AG08396 (cell line): ENCODE data around the gene FUNDC2.
A peak's percentile ranks its signal among the peaks of the same experiment; 100 is the strongest.

Experiments used
- DNase-seq: peaks from one replicate; pipeline ENCODE4 v3.0.0; 2012; ENCODE audit warnings: low spot score, mixed read lengths

Gene FUNDC2

DNA sequence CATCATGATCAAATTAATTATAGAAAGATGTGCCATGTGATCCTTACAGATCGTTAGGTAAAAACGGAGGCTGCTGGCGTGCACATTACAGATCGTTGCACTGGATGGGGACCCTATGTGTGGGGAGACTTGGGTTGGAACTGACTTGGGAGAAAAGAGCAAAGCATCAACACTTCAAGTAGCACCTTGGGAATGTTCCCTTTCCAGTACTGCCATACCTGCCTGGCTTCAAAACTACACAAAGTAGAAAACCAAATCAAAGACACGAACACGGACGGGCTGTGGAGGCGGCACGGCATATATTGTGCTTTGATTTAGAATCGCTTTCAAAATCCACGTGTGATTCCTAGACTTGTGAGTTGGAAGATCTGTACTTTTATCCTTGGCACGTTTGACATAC lies 43.4 kb downstream of the FUNDC2 start:
- DNase-seq = no peak

DNA sequence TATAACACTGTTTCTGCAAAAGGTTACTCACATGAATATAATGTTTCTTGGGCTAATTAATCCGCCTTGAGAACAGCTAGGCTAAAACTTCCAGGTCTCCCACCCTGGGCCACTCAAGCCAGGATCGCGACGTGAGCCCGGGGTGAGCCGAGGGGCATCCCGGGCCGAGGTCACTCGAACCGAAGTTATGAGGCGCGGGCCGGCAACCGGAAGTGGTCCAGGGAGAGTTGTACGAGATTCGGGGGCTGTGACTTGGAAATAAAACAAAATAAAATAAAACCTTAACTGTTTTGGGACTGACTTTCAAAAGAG lies 44.0 kb downstream of the FUNDC2 start:
- no peak for DNase-seq

DNA sequence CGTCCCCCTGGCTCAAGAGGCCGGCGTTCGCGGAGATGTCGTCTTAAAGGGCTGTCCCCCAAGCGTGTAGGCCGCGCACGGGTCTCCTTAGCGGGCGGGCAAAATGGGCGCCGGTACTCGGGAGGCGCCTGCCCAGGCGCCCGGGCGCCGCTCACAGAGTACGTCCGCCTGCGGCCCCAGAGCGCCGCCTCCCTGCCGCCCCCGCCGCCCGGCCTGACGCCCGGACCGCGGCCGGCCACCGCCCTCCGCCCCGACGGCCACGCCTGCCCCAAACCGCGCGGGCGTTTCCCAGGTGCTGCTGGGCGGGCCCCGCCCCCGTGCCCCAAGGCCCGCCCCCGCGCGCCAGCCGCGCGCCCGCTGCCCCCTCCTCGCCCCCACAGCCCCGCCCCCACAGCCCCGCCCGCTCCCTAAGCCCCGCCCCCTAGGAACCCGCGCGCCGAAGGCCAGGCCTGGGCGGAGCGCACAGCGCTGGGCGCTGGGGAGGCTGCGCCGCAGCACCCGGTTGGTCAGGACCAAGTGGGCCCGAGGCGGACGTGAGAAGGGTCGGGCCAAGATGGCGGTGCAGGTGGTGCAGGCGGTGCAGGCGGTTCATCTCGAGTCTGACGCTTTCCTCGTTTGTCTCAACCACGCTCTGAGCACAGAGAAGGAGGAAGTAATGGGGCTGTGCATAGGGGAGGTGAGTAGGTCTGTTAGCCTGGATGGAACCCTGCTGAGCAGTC lies 44.5 kb downstream of the FUNDC2 start, which contains the start of the genes BRCC3, CMC4 and MTCP1:
Gene BRCC3, plus strand, starts transcription at position 534 of the 719 bp plus-strand sequence. Its CDS starts 20 bp downstream, at position 554.
Gene CMC4, minus strand, starts transcription at position 162 of the 719 bp plus-strand sequence. CDS start 7,113 bp downstream, outside the sequence.
Gene MTCP1, minus strand, starts transcription at position 162 of the 719 bp plus-strand sequence. CDS start 5,126 bp downstream, outside the sequence.
- DNase-seq = peak; percentile 93

DNA sequence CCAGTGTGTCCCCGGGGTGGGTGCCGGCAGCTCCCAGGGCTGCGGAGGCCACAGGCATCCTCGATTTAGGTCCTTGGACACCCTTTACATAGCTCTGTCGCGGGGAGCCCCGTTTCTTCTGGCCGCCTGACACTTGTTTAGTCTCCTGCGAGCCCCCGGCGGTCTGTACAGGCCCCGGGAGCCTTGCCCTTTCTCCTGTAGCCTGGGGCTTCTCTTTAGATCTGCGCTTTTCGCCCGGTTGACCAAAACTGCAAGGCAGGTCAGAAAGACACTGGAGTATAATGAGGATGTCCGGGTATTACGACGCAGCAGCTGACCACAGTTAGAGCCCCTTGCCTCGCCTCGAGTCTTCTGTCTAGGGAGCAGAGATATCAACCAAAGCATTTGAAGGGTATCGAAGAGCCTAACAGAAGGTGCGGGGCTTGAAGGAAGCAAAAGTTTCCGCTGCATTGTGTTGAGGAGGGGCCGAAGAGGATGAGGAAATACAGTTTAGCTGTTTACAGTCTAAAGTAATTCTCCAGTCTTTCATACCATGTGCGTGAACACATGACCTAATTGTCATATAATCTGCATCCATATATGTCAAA lies 45.1 kb downstream of the FUNDC2 start:
- no peak for DNase-seq

DNA sequence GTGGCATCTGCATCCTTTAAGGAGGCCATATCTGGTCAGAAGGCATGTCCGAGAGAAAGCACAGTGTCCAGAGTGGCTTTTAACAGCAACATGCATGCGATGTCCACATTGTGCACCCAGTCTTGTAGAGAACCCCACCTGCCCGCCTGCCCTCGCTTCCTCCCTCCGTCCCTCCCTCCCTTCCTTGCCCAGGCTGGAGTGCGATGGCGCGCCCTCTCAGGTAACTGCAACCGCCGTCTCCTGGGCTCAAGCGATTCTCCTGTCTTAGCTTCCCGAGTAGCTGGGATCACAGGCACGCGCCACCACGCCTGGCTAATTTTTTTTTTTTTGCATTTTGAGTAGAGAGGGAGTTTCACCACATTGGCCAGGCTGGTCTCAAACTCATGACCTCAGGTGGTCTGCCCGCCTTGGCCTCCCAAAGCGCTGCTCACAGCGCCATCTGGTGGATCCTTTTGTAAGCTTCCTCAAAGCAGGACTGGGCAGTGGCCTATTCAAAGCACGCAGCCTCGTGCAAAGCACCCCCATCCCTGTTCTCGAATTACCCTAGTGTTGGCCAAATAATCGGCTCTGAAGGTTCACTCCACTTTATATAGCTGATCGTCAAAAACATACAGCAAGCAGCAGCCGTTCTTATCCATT lies 59.7 kb downstream of the FUNDC2 start:
- no peak for DNase-seq

DNA sequence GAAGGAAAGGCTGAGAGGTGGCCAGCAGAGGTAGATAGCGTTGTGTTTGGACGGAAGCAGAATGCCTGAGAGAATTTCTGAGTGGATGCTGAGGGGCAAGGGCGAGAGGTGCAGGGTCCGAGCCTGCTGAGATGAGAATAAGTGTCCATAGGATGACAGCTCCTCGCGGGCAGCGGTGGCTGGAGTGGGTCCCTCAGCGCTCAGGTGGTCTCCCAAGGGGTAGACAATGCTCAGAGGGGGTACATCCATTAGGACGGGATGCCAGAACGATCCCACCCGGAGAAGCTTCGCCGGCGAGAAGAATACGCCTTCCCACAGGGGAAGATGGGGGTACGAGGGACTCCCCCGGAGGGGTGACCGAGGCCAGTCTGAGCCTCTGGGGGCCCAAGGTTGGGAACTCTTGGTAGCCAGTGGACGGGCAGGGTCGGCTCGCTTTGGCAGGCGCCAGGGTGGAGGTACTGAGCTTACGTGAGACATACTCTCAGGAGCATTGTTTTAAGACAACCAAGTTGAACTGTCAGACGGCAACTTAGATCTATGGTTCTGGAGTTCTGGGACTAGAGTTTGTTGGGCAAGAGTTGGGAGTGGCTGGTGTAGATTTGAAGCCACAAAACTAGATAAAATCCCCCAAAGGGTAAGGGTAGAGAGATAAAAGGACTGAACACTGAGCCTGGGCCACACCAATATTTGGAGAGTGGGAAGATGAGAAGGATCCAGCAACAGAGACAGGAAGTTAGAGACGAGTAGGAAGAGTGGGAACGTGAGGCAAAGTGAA lies 60.5 kb downstream of the FUNDC2 start:
- no peak for DNase-seq

DNA sequence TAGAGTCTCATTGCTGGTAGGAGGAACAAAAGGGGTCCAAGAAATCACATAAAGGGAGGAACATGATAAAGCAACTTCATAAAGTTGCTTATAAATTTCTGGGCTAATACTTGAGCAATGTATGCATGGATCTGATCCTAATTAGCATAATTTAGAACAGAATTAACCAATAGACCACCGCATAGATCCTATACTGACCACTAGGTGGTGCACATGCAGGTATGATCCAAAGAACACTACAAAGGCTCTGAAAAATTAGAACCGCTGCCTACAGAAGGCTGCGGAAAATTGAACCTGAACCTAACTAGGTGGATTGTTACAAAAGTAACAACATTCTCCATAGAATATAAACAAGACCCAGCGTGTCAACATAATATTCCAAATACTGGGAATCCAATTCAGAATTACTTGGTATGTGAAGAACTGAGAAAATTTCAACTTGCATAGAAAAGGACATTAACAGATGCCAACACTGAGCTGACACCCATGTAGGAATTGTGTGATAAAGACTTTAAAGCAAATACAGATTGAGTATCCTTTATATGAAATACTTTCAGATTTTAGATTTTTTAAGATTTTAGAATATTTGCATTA lies 67.9 kb downstream of the FUNDC2 start:
- no peak for DNase-seq

DNA sequence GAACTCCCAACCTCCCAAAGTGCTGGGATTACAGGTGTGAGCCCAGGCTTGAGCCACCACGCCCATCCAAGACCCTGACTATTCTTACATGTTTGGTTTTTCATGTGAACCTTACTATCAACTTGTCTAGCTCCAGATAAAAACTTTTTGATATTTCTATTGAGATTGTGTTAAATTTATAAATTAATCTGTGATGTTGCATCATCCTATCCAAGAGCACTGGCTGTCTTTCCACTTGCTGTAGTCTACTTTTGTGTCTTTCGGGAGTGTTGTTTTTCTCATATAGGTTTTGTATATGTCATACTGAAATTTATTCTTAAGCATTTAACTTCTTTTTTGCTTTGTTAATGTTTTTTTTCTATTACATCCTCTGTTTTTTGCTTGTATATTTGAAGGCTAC lies 79.3 kb downstream of the FUNDC2 start:
- DNase-seq = no peak

DNA sequence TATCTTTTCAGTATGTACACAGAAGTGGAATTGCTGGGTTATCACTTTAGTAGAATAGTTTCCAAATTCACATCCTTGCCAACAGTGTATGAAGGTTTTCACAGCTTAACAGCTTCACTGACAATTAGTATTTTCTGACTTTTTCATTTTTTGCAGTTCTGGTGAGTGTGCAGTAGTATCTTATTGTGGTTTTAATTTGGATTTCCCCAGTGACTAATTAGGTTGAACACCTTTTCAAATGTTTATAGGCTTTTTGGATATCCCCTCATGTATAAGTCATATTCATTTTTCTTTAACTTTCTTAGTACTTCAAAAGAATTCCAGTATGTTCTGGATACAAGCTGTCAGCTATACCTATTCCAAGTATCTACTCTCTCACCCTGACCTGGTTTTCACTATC lies 81.8 kb downstream of the FUNDC2 start:
- DNase-seq = no peak
